DOHH2 (cell line): ENCODE results near the gene DHRS1.

Experiments used
- CTCF ChIP-seq: fragments of 200-600 bp; sonication (generic); IDR thresholded peaks from one replicate; pipeline ENCODE4 v1.5.1; 2014; ENCODE audit warnings: antibody characterized with exemption, mild to moderate bottlenecking, low read depth, low read length; ENCODE audit not compliant: poor library complexity, severe bottlenecking
- EZH2phosphoT487 ChIP-seq: fragments of 200-600 bp; sonication (generic); IDR thresholded peaks from 2 replicates; pipeline ENCODE4 v1.6.1; 2017; ENCODE audit warnings: borderline replicate concordance, mild to moderate bottlenecking, antibody characterized with exemption, low read length, moderate library complexity, mixed read lengths

DNA sequence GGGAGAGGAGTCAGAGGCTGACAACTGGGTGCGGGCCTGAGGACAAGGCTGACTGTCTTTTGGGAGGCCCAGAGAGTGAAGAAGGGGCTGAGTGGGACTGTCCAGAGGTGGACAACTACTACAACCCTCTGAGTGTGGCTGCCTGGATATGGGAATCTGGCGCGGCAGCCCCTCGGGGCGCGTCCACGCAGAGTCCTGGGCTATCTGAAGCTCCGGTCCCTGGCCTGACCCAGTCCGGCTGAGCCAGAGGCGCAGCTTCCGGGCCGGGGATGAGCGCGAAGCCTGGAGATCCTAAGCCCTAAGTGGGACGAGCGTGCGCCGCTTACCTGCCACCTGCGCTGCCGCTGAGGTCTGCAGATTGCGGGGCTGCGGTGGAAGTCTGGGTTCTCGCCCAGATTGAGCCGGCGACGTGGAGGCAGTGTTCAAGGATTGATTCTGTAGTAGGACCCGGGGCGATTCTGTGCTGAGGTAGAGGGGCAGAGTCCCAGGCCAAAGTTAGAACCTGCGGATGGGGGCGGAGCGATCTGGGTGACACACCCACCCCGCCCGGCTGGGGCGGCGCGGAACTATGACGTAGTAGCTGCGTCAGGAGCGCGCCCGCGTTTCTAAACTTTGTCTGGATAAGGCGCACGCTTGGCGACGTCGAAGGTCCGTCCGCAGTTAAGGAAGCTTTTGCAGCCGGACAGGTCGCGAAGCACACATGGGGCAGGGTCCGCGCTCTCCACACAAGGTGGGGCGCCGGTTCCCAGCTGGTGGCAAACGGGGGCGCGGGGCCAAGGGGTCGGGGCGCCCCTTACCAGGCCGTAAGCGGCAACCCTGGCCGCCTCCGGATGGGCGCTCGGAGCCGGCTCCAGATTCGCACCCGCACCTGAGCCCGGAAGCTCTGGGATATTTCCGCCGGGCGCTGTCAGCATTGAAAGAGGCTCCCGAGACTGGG, at the start of gene DHRS1, which contains the start of gene NOP9:
- TF ChIP-seq CTCF (no peak), EZH2phosphoT487 (no peak)
